ENCODE measurements around the gene ARHGEF11. TPM values are rescaled to one million over a fixed set of nuclear protein-coding genes. Genes with fewer than 3 reads are reported as not detected.
A peak's percentile ranks its signal among the peaks of the same experiment; 100 is the strongest.

The ARHGEF11 gene
- total and polyA plus RNA-seq, 2 of the 4 experiments (the other 2 are of a cell fraction) = 16.8 to 17.2 TPM

GRCh38 chr1:156911577-156912298, 133.8 kb downstream of the ARHGEF11 start:
- no peak overlapping the region for H3K27ac ChIP-seq (ENCODE audit: insufficient read depth, low read length)

More at GRCh38 chr1:156911577-156912298, 133.8 kb downstream of the ARHGEF11 start:
- H3K9ac ChIP-seq (ENCODE audit: low read depth, low read length) = no peak overlapping the region
- H3K9me3 ChIP-seq (ENCODE audit: control insufficient read depth, insufficient read depth, low read length) = no peaks in the 10 kb centered on the region
- POLR2A ChIA-PET (ENCODE audit: unreplicated experiment) = interaction anchor here (0.6 kb wide), 1 partner anchor 269 kb away, joined by 13 read pairs; no protein-coding TSS in a partner anchor
- peaks cover 24% of the 10 kb centered on the region for H3K36me3 ChIP-seq (ENCODE audit: control insufficient read depth, insufficient read depth, low read length)
- H2BK15ac ChIP-seq (ENCODE audit: low read depth, low read length) = no peak overlapping the region
- H3K4ac ChIP-seq (ENCODE audit: low read depth, low read length) = no peak overlapping the region
- no peak overlapping the region for H2AK5ac ChIP-seq (ENCODE audit: low read depth, low read length)
- CTCF ChIA-PET = interaction anchor here (1.2 kb wide), 1 partner anchor 16 kb away, joined by 4 read pairs; no protein-coding TSS in a partner anchor
- peaks cover 3% of the 10 kb centered on the region for H4K20me1 ChIP-seq (ENCODE audit: insufficient read depth, low read length)
- no peak overlapping the region for H3K4me3 ChIP-seq (ENCODE audit: insufficient read depth, low read depth, low read length)
- no peak overlapping the region for H4K5ac ChIP-seq (ENCODE audit: low read depth, low read length)
- H4K91ac ChIP-seq (ENCODE audit: insufficient read depth, low read depth, low read length) = no peak overlapping the region
- BruUV-seq (replicated peaks) = no TSS peak
- WGBS, 2 experiments (ENCODE audit: extremely low coverage in 2 of 2, insufficient read length in 1 of 2) = 80% methylated on average over 2 of the region's 6 CpGs; no CpG with 5 or more reads in 1 of the 2 experiments
- H2BK5ac ChIP-seq (ENCODE audit: low read depth, low read length, poor library complexity, severe bottlenecking) = no peak overlapping the region
- DNase-seq = no peak
- intact Hi-C loops (cut with micrococcal nuclease) = no loop called here
- H3K23ac ChIP-seq (ENCODE audit: low read depth, low read length) = no peak overlapping the region
- 0 out of 2 replicates have a peak, but pooled peaks have one; percentile 19 for TF ChIP-seq USF2 (IDR thresholded peaks at IDR 0.05; ENCODE audit: low read depth, low read length)
- no peak for TF ChIP-seq NFE2L2 (IDR thresholded peaks at IDR 0.05; ENCODE audit: low read depth, low read length)
- no peak overlapping the region for H3K14ac ChIP-seq (replicated peaks; ENCODE audit: low read depth, low read length)
- H3K4me1 ChIP-seq (ENCODE audit: control insufficient read depth, insufficient read depth, low read length) = peaks cover 17% of the 10 kb centered on the region
- H3K18ac ChIP-seq (ENCODE audit: low read depth, low read length) = no peak overlapping the region
- ATAC-seq (ENCODE audit: low read depth) = no peak
- H3K56ac ChIP-seq (ENCODE audit: extremely low read depth, insufficient read depth, low read length) = no peak overlapping the region
- H3K79me1 ChIP-seq (ENCODE audit: low read depth in 1 of 2, low read length in 2 of 2) = peaks cover 0 to 20% of the 10 kb centered on the region in 2 experiments; a peak in 2 of 4 replicates
- H3K27me3 ChIP-seq (ENCODE audit: control insufficient read depth, insufficient read depth, low read length) = no peaks in the 10 kb centered on the region
- peaks cover 8% of the 10 kb centered on the region for H3K9me1 ChIP-seq (ENCODE audit: insufficient read depth, low read length)
- dilution Hi-C loops (cut with HindIII; ENCODE audit: low sequenced_read_pairs, unreplicated experiment) = no loop called here
- no peak overlapping the region for H2BK120ac ChIP-seq (ENCODE audit: low read depth, low read length)
- no peak overlapping the region for H4K8ac ChIP-seq (ENCODE audit: low read depth in 2 of 2, low read length in 2 of 2)
- no peak overlapping the region for H3K4me2 ChIP-seq (ENCODE audit: low read depth, low read length)
- in situ Hi-C loops (cut with MboI; ENCODE audit: low sequenced_read_pairs) = no loop called here
- no peak overlapping the region for H2AK9ac ChIP-seq (replicated peaks; ENCODE audit: low read depth, low read length, poor library complexity)
- no peak overlapping the region for H2BK20ac ChIP-seq (ENCODE audit: low read depth, low read length)
- H2AFZ ChIP-seq (replicated peaks; ENCODE audit: low read length, poor library complexity) = no peak overlapping the region

Data from IMR-90 (cell line).